Breast epithelium (tissue), 4 donors: ENCODE results near the gene HOXB13. TPM values are rescaled to one million over a fixed set of nuclear protein-coding genes. Genes with fewer than 3 reads are reported as not detected.

Experiments
- DNase-seq, 2 donors: peaks; one replicate each; pipeline ENCODE4 v3.0.0-alpha.2; 2019; ENCODE audit warnings: low spot score in 2 of 2
- H3K27ac ChIP-seq, 2 donors: fragments of 200-600 bp; sonication (generic) in 1 of 2; one replicate each; pipeline ENCODE4 v1.5.1; 2016 to 2019; ENCODE audit warnings: mild to moderate bottlenecking in 1 of 2
- H3K27me3 ChIP-seq, 2 donors: fragments of 200-600 bp; sonication (generic) in 1 of 2; one replicate each; pipeline versions ENCODE4 v1.5.1 to v1.6.0; 2017 to 2019; ENCODE audit warnings: control low read depth in 1 of 2, mild to moderate bottlenecking in 1 of 2
- H3K36me3 ChIP-seq: fragments of 200-600 bp; one replicate; pipeline ENCODE4 v1.5.1; 2019
- H3K4me1 ChIP-seq, 2 donors: fragments of 200-600 bp; sonication (generic); one replicate each; pipeline ENCODE4 v1.5.1; 2016 to 2019; ENCODE audit warnings: control low read depth in 1 of 2
- H3K4me3 ChIP-seq, 3 donors: fragments of 200-600 bp; sonication (generic); 1 replicate in 2 of 3; 2 replicates in 1 of 3; pipeline ENCODE4 v1.5.1; 2016 to 2019; ENCODE audit warnings: mild to moderate bottlenecking in 3 of 3, moderate library complexity in 2 of 3
- H3K9me3 ChIP-seq, 2 donors: fragments of 200-600 bp; sonication (generic) in 1 of 2; one replicate each; pipeline ENCODE4 v1.5.1; 2016 to 2019; ENCODE audit warnings: control low read depth in 1 of 2
- POLR2A ChIP-seq: fragments of 450-650 bp; IDR thresholded peaks from one replicate; pipeline ENCODE4 v1.6.1; 2016; ENCODE audit warnings: antibody characterized with exemption, mild to moderate bottlenecking, moderate library complexity
- POLR2AphosphoS5 ChIP-seq, 3 donors: sonication (generic); formaldehyde crosslinking; IDR thresholded peaks; one replicate each; pipeline ENCODE4 v1.6.1; 2017; ENCODE audit warnings: antibody characterized with exemption in 3 of 3
- intact Hi-C: fragments of 100-400 bp; cut with DNase I; formaldehyde crosslinking; loops from one replicate; pipeline ENCODE4 v1.15.1; 2023; ENCODE audit warnings: low total_unique reads
- total RNA-seq, 3 donors: library from RNA; depleted of rRNA; stranded (reverse); fragments of >200 nt; gene quantifications; one replicate each; pipeline ENCODE4 v1.1.0, GENCODE V29; 2016
- TF ChIP-seq, protein P1 (sequence below), 3 donors: fragments of 450-650 bp; IDR thresholded peaks; one replicate each; pipeline ENCODE4 v1.5.1; 2016 to 2017; ENCODE audit warnings: antibody characterized with exemption in 3 of 3, mild to moderate bottlenecking in 3 of 3, moderate library complexity in 3 of 3

The HOXB13 gene
- total RNA-seq, 3 donors from 2014 or later = 0.16 TPM; not detected in 2

DNA sequence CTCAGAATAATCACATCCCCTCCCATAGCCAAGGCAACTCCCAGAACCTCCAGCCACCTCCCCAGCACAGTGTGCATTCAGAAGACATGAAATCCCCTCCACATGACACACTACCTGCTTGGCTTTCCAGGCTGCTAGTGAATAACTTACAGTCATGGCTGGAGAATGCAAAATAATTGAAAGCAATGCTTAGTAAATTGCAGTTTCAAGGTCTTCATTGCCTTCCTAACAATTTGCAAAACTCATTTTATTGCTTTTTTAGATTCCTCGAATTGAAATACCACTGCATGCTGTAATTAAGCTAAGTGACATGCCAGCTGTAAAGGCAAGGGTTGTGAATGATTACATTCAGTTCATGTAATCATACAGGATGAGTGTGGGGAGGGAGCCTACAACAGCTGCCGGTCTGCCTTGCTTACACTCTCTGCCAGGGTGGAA lies 29.0 kb upstream of the HOXB13 start:
- no peak for DNase-seq
- intact Hi-C loops = no loop called here
- TF ChIP-seq, protein P1, sequence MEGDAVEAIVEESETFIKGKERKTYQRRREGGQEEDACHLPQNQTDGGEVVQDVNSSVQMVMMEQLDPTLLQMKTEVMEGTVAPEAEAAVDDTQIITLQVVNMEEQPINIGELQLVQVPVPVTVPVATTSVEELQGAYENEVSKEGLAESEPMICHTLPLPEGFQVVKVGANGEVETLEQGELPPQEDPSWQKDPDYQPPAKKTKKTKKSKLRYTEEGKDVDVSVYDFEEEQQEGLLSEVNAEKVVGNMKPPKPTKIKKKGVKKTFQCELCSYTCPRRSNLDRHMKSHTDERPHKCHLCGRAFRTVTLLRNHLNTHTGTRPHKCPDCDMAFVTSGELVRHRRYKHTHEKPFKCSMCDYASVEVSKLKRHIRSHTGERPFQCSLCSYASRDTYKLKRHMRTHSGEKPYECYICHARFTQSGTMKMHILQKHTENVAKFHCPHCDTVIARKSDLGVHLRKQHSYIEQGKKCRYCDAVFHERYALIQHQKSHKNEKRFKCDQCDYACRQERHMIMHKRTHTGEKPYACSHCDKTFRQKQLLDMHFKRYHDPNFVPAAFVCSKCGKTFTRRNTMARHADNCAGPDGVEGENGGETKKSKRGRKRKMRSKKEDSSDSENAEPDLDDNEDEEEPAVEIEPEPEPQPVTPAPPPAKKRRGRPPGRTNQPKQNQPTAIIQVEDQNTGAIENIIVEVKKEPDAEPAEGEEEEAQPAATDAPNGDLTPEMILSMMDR (IDR thresholded peaks at IDR 0.05) = no peak
- no peak for TF ChIP-seq POLR2AphosphoS5 (IDR thresholded peaks at IDR 0.05)
- no peak for TF ChIP-seq POLR2A
- no peak overlapping the region for H3K27ac ChIP-seq
- no peaks in the 10 kb centered on the region for H3K9me3 ChIP-seq
- no peaks in the 10 kb centered on the region for H3K36me3 ChIP-seq
- H3K4me1 ChIP-seq = no peaks in the 10 kb centered on the region
- H3K27me3 ChIP-seq = peaks cover 7 to 78% of the 10 kb centered on the region in 2 donors
- H3K4me3 ChIP-seq = no peak overlapping the region

DNA sequence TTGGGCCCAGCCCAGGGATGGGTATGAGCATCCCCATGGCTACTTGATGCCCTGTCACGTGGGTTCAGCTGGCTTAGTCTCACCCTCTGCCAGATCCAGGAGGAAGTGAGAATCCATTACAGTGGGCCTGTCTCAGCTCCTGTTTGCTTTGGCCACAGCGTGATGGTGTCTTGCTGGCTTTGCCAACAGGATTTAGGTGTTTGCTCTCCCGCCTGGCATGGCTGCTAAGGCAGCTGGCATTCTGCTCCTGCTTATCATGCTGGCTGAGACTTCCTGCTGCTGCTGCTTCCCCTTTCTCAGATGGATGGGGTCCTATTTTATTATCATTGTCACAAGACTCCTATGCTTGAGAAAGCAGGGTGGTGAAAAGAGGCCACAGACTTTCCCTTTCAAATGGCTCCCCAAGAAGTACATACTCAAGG lies 28.3 kb upstream of the HOXB13 start:
- H3K4me3 ChIP-seq = no peak overlapping the region
- H3K27ac ChIP-seq = no peak overlapping the region
- H3K9me3 ChIP-seq = no peaks in the 10 kb centered on the region
- TF ChIP-seq, protein P1 (IDR thresholded peaks at IDR 0.05) = no peak
- TF ChIP-seq POLR2A = no peak
- TF ChIP-seq POLR2AphosphoS5 (IDR thresholded peaks at IDR 0.05) = no peak
- H3K4me1 ChIP-seq = no peaks in the 10 kb centered on the region
- DNase-seq = peak in 1 of 2 donors; percentile 21
- peaks cover 9 to 81% of the 10 kb centered on the region in 2 donors for H3K27me3 ChIP-seq
- no peaks in the 10 kb centered on the region for H3K36me3 ChIP-seq
- intact Hi-C loops = no loop called here

DNA sequence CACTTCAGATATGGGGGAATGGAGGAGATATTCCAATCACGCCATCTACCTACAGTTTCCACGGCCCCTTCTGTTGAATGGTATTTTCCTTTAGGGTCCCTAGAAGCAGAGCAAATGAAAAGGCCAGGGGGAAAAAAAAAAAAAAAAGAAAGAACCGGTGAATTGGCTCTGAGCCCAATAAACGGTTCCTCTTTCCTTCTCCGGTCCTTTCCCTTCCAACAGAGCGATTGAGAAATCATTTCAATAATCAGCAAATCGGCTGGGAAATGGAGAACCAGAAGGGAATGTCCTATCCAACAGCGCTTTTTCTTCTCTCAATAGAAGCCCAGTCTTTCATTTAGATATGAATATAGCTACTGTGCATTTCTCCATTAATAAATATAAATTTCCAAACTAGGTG lies 26.8 kb upstream of the HOXB13 start:
- H3K9me3 ChIP-seq = no peaks in the 10 kb centered on the region
- no peaks in the 10 kb centered on the region for H3K4me1 ChIP-seq
- DNase-seq = no peak
- peaks cover 9 to 84% of the 10 kb centered on the region in 2 donors for H3K27me3 ChIP-seq
- H3K36me3 ChIP-seq = no peaks in the 10 kb centered on the region
- no peak overlapping the region for H3K27ac ChIP-seq
- H3K4me3 ChIP-seq = no peak overlapping the region
- intact Hi-C loops = no loop called here
- TF ChIP-seq, protein P1 (IDR thresholded peaks at IDR 0.05) = no peak
- TF ChIP-seq POLR2AphosphoS5 (IDR thresholded peaks at IDR 0.05) (no peak), POLR2A (no peak)

DNA sequence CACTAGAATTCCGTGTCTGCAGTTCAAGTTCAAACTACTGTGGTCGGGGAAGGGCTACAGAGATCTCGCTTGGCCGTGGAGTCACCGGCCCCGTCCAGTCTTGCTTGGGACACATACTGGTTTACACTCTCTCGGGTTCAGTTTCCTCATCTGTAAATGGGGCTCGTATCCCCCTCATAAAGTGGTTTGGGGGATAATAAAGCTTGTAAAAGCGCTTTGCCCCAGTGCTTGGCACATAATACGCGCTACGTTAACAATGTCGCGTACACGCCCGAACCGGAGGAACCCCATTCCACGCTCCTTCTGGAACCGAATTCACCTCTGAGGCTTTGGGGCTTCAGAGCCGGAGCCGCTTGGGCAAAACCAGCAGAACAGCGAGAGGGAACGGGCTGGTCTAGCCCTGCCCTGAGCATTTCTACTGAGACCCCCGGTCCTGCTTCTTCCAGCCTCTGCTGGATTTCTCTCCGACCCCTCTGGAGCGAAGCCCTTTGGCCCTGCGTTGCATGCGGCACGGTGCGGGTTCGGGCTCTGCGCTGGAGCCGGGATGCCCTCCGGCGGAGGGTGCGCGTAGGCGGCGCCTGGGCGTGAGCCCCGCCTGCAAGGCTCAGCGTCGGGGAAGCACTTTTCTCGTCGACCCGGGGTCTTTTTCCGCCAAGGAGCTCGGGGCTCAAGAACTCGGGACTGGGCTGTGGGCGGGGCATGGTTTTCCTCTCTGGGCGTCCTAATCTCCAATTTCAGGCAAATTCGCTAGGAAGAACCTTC lies 26.1 kb upstream of the HOXB13 start:
- TF ChIP-seq POLR2AphosphoS5 (IDR thresholded peaks at IDR 0.05) (no peak), POLR2A (no peak)
- TF ChIP-seq, protein P1 (IDR thresholded peaks at IDR 0.05) = no peak
- intact Hi-C loops = no loop called here
- Histone ChIP-seq H3K27ac (no peak overlapping the region), H3K4me3 (peak overlapping the region in 1 of 3 donors; percentile 0), H3K36me3 (no peaks in the 10 kb centered on the region), H3K4me1 (no peaks in the 10 kb centered on the region), H3K9me3 (no peaks in the 10 kb centered on the region), H3K27me3 (peaks cover 13 to 91% of the 10 kb centered on the region in 2 donors)
- no peak for DNase-seq

DNA sequence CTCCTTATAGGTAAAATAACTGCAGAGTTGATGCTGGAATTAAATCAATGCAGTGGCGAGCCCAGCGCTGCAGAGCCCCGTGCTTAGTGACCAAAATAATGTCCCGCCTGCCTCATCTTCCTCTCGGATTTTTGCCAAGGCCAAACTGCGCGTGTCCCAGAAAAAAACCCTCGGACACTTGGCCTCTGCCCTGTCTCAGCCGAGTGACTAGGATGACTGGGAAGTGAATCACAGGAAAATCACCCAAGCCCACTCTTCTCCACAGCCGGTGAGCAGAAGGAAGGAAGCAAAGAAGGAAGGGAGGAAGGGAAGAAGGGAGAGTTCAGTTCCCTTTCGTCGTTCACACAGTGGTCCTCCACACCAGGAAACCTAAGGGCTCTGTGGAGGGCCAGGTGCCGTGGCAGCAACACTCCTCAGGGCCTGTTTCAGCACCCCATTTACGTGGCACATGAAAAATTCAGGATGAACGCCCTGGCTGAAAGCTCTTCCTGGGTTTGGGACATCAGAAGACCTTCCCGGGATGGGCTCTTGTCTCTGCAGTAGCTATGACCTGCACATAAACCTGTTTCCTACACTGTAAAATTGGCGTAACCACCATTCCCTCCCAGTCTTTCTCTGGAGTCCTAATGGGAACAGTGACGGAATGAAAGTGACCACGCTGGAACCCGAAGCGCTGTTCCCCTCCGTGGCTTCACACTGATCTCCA lies 25.4 kb upstream of the HOXB13 start:
- Histone ChIP-seq H3K4me3 (no peak overlapping the region), H3K36me3 (no peaks in the 10 kb centered on the region), H3K4me1 (no peaks in the 10 kb centered on the region), H3K9me3 (no peaks in the 10 kb centered on the region), H3K27me3 (peaks cover 15 to 92% of the 10 kb centered on the region in 2 donors), H3K27ac (no peak overlapping the region)
- DNase-seq = no peak
- intact Hi-C loops = no loop called here
- no peak for TF ChIP-seq POLR2AphosphoS5 (IDR thresholded peaks at IDR 0.05)
- no peak for TF ChIP-seq POLR2A
- TF ChIP-seq, protein P1 (IDR thresholded peaks at IDR 0.05) = no peak
